Smooth muscle cell (in vitro differentiated cells): ENCODE data around the gene PTPN14. TPM values are rescaled to one million over a fixed set of nuclear protein-coding genes. Genes with fewer than 3 reads are reported as not detected.

Source experiments
- DNase-seq: peaks from one replicate; lab custom pipeline; 2025; ENCODE audit not compliant: unreplicated experiment; lab: John Stamatoyannopoulos, UW
- H2AFZ ChIP-seq: fragments of 200-600 bp; sonication (generic); 2 replicates; pipeline ENCODE4 v1.6.0; 2016; ENCODE audit warnings: antibody characterized with exemption, low read depth, mild to moderate bottlenecking
- H3F3A ChIP-seq: fragments of 200-600 bp; sonication (generic); 2 replicates; pipeline ENCODE4 v1.6.0; 2017; ENCODE audit warnings: antibody characterized with exemption, low read depth
- H3K27ac ChIP-seq: fragments of 200-600 bp; sonication (generic); 2 replicates; pipeline ENCODE4 v1.5.1; 2016; ENCODE audit warnings: low read depth, mild to moderate bottlenecking
- H3K27me3 ChIP-seq: fragments of 200-600 bp; sonication (generic); 2 replicates; pipeline ENCODE4 v1.6.1; 2016; ENCODE audit warnings: low read depth, mild to moderate bottlenecking
- H3K36me3 ChIP-seq: fragments of 200-600 bp; sonication (generic); 2 replicates; pipeline ENCODE4 v1.5.1; 2016; ENCODE audit warnings: low read depth
- H3K4me1 ChIP-seq: fragments of 200-600 bp; sonication (generic); 2 replicates; pipeline ENCODE4 v1.5.1; 2016; ENCODE audit warnings: low read depth
- H3K4me2 ChIP-seq: fragments of 200-600 bp; sonication (generic); 2 replicates; pipeline ENCODE4 v1.6.0; 2016; ENCODE audit warnings: mild to moderate bottlenecking
- H3K4me3 ChIP-seq: fragments of 200-600 bp; sonication (generic); 2 replicates; pipeline ENCODE4 v1.5.1; 2016; ENCODE audit warnings: mild to moderate bottlenecking
- H3K79me2 ChIP-seq: fragments of 200-600 bp; sonication (generic); 2 replicates; pipeline ENCODE4 v1.6.0; 2016; ENCODE audit warnings: low read depth, mild to moderate bottlenecking
- H3K9ac ChIP-seq: fragments of 200-600 bp; sonication (generic); 2 replicates; pipeline ENCODE4 v1.6.0; 2016; ENCODE audit warnings: low read depth
- H3K9me3 ChIP-seq: fragments of 200-600 bp; sonication (generic); replicated peaks from 2 replicates; pipeline ENCODE4 v1.5.1; 2016; ENCODE audit warnings: low read depth
- H4K20me1 ChIP-seq: fragments of 200-600 bp; sonication (generic); 2 replicates; pipeline ENCODE4 v1.6.0; 2016; ENCODE audit warnings: low read depth
- WGBS: methylation state at CpG from one replicate; pipeline ENCODE4 v1.1.7; 2016; ENCODE audit warnings: low lambda C conversion rate; 5-methylcytosine and 5-hydroxymethylcytosine counted together
- polyA plus RNA-seq: library from polyadenylated mRNA; unstranded; fragments of >200 nt; fragmentation: Nextera tagmentation; extraction: Ambion mirVana; gene quantifications from 2 replicates; pipeline ENCODE4 v1.2.1, GENCODE V29; 2016
- total RNA-seq: library from RNA; depleted of rRNA; stranded (reverse); fragments of >200 nt; gene quantifications from 2 replicates; pipeline ENCODE4 v1.2.3, GENCODE V29; 2014
- TF ChIP-seq, protein P1 (sequence below): fragments of 200-600 bp; sonication (generic); IDR thresholded peaks from 2 replicates; pipeline ENCODE4 v1.5.1; 2017; ENCODE audit warnings: borderline replicate concordance, mild to moderate bottlenecking, antibody characterized with exemption; ENCODE audit not compliant: insufficient read depth, poor library complexity, severe bottlenecking

Gene PTPN14
- total and polyA plus RNA-seq, 2 experiments from 2014 or later, result 13.7 to 28.6 TPM

DNA sequence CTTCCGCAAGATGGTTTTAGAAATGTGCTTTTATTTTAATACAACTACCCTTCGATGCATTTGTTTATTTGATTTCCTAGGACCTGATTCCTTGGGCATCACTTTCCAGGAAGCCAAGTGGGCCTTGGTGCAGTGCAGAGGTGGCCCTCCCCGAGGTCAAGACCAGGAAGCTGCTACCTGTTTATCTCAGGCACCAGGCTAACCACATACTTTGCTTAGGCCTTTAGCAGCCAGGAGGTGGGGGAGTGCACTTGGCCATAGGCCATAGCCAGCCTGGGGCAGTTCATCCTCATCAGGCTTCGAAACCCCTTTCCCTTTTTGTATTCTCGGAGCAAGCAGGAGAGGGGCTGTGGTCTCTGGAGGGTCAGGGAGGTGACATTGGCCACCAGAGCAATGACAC lies 225.0 kb downstream of the PTPN14 start:
- H3K4me2 ChIP-seq, result no peak overlapping the region
- H3F3A ChIP-seq, result peaks cover 8% of the 10 kb centered on the region
- H3K36me3 ChIP-seq, result peaks cover 3% of the 10 kb centered on the region
- no peak overlapping the region for H3K4me3 ChIP-seq
- no peaks in the 10 kb centered on the region for H3K79me2 ChIP-seq
- no peak overlapping the region for H2AFZ ChIP-seq
- DNase-seq, result no peak
- no peak overlapping the region for H3K9ac ChIP-seq
- no peaks in the 10 kb centered on the region for H4K20me1 ChIP-seq
- no peaks in the 10 kb centered on the region for H3K4me1 ChIP-seq
- no peak overlapping the region for H3K27ac ChIP-seq
- 81% methylated on average over 5 of the region's 5 CpGs for WGBS
- TF ChIP-seq, protein P1, sequence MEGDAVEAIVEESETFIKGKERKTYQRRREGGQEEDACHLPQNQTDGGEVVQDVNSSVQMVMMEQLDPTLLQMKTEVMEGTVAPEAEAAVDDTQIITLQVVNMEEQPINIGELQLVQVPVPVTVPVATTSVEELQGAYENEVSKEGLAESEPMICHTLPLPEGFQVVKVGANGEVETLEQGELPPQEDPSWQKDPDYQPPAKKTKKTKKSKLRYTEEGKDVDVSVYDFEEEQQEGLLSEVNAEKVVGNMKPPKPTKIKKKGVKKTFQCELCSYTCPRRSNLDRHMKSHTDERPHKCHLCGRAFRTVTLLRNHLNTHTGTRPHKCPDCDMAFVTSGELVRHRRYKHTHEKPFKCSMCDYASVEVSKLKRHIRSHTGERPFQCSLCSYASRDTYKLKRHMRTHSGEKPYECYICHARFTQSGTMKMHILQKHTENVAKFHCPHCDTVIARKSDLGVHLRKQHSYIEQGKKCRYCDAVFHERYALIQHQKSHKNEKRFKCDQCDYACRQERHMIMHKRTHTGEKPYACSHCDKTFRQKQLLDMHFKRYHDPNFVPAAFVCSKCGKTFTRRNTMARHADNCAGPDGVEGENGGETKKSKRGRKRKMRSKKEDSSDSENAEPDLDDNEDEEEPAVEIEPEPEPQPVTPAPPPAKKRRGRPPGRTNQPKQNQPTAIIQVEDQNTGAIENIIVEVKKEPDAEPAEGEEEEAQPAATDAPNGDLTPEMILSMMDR, result no peak
- no peaks in the 10 kb centered on the region for H3K27me3 ChIP-seq
- H3K9me3 ChIP-seq, result no peaks in the 10 kb centered on the region

DNA sequence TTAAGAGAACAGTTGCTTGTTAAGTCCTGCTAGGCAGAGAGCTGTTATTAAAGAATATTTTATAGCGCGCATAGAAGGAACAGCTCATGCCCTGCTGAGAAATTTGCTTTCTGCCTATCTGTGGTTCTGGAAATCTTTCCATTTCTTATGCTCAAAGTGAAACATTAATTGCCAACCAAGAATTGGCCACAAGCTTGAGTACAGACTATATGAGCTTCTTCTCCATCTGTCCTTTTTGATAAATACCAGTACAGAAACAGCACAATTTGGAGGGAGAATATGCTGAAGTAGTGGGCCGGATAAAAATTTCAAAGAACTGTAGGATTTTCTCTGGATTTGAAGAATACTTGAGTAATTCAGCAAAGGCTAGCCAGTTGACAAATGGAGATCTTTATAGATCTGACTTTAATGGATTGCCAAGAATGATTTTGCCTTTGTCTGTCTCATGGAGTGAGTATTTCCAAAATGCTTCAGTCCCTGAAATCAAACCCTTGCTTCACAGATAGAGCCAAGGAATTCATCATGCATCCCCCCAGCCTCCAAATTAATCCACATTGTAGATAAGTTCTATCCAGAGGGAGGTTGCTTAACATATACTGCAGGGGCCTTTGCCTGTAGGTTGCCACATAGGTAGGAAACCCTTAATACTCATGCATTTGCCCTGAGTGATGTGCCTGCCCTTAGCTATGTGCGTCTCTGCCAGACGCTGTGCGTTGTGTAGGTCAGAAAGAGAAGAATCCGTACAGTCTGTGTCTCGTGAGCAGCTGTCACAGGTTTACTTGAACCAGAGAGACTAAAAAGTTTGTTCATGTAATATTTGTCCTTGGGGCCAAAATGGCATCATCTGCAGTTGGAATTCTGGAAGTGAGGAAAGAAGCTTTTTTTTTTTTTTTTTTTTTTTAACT lies 226.3 kb downstream of the PTPN14 start:
- Histone ChIP-seq H3K4me2 (no peak overlapping the region), H4K20me1 (no peaks in the 10 kb centered on the region), H3K9me3 (no peaks in the 10 kb centered on the region), H3K36me3 (peaks cover 5% of the 10 kb centered on the region), H3K27ac (no peak overlapping the region), H3K27me3 (no peaks in the 10 kb centered on the region), H3K9ac (no peak overlapping the region), H2AFZ (no peak overlapping the region), H3K79me2 (no peaks in the 10 kb centered on the region), H3K4me3 (no peak overlapping the region), H3F3A (peaks cover 8% of the 10 kb centered on the region), H3K4me1 (no peaks in the 10 kb centered on the region)
- TF ChIP-seq, protein P1, result no peak
- no peak for DNase-seq
- whole genome bisulfite sequencing, result 94% methylated on average over 8 of the region's 8 CpGs

DNA sequence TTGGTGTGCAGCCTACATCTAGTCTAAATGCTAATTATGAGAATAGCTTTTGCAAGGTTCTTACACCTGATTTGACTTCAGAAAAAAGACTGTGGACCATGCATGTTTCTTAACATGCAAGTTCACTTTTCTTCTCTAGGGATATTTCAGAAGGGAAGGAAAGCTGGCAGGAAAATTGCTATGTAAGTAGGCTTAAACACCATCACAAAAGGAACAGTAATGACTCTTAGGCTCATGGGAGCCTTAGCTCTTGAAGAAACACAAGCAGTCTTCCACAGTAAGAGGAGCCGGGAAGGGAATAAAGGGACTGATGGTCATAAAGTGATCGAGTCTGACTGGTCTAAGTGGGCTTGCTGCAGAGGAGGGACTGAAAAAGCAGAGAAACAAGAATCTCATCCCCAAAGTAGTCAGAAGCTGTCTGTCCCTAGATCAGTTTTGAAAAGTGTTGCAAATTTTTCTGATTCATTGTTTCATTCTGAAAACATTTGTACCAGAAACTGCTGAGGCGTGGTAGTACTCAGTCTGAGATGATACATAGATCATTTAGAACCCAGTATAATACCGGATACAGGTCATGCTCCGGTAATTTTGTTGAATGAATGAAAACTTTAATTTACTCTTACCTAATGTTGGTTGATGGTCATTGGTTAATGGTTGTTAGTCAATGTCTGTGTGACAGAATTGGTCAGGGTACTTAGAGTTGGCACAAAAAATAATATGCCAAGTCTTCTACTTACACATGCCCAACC lies 229.5 kb downstream of the PTPN14 start:
- peaks cover 5% of the 10 kb centered on the region for H3K36me3 ChIP-seq
- H3K4me1 ChIP-seq, result peaks cover 3% of the 10 kb centered on the region
- H3K4me3 ChIP-seq, result no peak overlapping the region
- no peak overlapping the region for H2AFZ ChIP-seq
- no peak for DNase-seq
- H3K27ac ChIP-seq, result no peak overlapping the region
- no peaks in the 10 kb centered on the region for H4K20me1 ChIP-seq
- no peaks in the 10 kb centered on the region for H3K9me3 ChIP-seq
- WGBS, result 92% methylated on average over 5 of the region's 5 CpGs
- no peaks in the 10 kb centered on the region for H3K27me3 ChIP-seq
- no peak overlapping the region for H3K4me2 ChIP-seq
- no peaks in the 10 kb centered on the region for H3K79me2 ChIP-seq
- TF ChIP-seq, protein P1, result no peak
- H3F3A ChIP-seq, result no peaks in the 10 kb centered on the region
- no peak overlapping the region for H3K9ac ChIP-seq
